ENCODE measurements around the gene MYO18B.
A peak's percentile ranks its signal among the peaks of the same experiment; 100 is the strongest.

The MYO18B gene

GRCh38 chr22:25729016-25729995, 12.7 kb upstream of the MYO18B start:
- Mint-ChIP-seq H3K9me3 (no peaks in the 10 kb centered on the region), H3K4me1 (no peaks in the 10 kb centered on the region), H3K27ac (no peak overlapping the region), H3K4me3 (no peak overlapping the region), H3K36me3 (no peaks in the 10 kb centered on the region), H3K27me3 (no peaks in the 10 kb centered on the region)

- Mint-ChIP-seq H3K27me3 (peaks cover 2% of the 10 kb centered on the region), H3K4me3 (no peak overlapping the region), H3K36me3 (no peaks in the 10 kb centered on the region), H3K9me3 (no peaks in the 10 kb centered on the region), H3K27ac (no peak overlapping the region), H3K4me1 (peaks cover 11% of the 10 kb centered on the region)
These were observed 6.3 kb upstream of the MYO18B start for GRCh38 chr22:25735650-25736049.

GRCh38 chr22:25736378-25737011, 5.5 kb upstream of the MYO18B start:
- peaks cover 11% of the 10 kb centered on the region for H3K4me1 Mint-ChIP-seq
- H3K9me3 Mint-ChIP-seq = no peaks in the 10 kb centered on the region
- peaks cover 2% of the 10 kb centered on the region for H3K27me3 Mint-ChIP-seq
- H3K27ac Mint-ChIP-seq = peak overlapping the region; percentile 46
- H3K4me3 Mint-ChIP-seq = peak overlapping the region; percentile 47
- H3K36me3 Mint-ChIP-seq = no peaks in the 10 kb centered on the region

- no peaks in the 10 kb centered on the region for H3K9me3 Mint-ChIP-seq
- peaks cover 11% of the 10 kb centered on the region for H3K4me1 Mint-ChIP-seq
- H3K27me3 Mint-ChIP-seq = peaks cover 2% of the 10 kb centered on the region
- no peak overlapping the region for H3K27ac Mint-ChIP-seq
- H3K4me3 Mint-ChIP-seq = no peak overlapping the region
- no peaks in the 10 kb centered on the region for H3K36me3 Mint-ChIP-seq
These were observed 2.2 kb upstream of the MYO18B start for GRCh38 chr22:25739659-25740344.

GRCh38 chr22:25742918-25743708, 1.1 kb downstream of the MYO18B start:
- no peaks in the 10 kb centered on the region for H3K9me3 Mint-ChIP-seq
- H3K4me3 Mint-ChIP-seq = no peak overlapping the region
- peak overlapping the region; percentile 52 for H3K27ac Mint-ChIP-seq

GRCh38 chr22:25744694-25745093, 2.7 kb downstream of the MYO18B start:
- Mint-ChIP-seq H3K4me3 (no peak overlapping the region), H3K9me3 (no peaks in the 10 kb centered on the region), H3K36me3 (no peaks in the 10 kb centered on the region), H3K27ac (no peak overlapping the region), H3K27me3 (peaks cover 2% of the 10 kb centered on the region), H3K4me1 (no peaks in the 10 kb centered on the region)

More at GRCh38 chr22:25742918-25743708, 1.1 kb downstream of the MYO18B start:
- no peaks in the 10 kb centered on the region for H3K4me1 Mint-ChIP-seq
- H3K27me3 Mint-ChIP-seq = peaks cover 2% of the 10 kb centered on the region
- no peaks in the 10 kb centered on the region for H3K36me3 Mint-ChIP-seq

- no peaks in the 10 kb centered on the region for H3K9me3 Mint-ChIP-seq
- H3K36me3 Mint-ChIP-seq = no peaks in the 10 kb centered on the region
- H3K27ac Mint-ChIP-seq = no peak overlapping the region
- H3K4me1 Mint-ChIP-seq = no peaks in the 10 kb centered on the region
- peaks cover 3% of the 10 kb centered on the region for H3K27me3 Mint-ChIP-seq
- no peak overlapping the region for H3K4me3 Mint-ChIP-seq
These were observed 3.5 kb downstream of the MYO18B start for GRCh38 chr22:25745341-25746011.

GRCh38 chr22:25746012-25746373, 4.0 kb downstream of the MYO18B start:
- no peaks in the 10 kb centered on the region for H3K36me3 Mint-ChIP-seq
- no peaks in the 10 kb centered on the region for H3K4me1 Mint-ChIP-seq
- H3K27ac Mint-ChIP-seq = no peak overlapping the region
- H3K27me3 Mint-ChIP-seq = peaks cover 3% of the 10 kb centered on the region
- H3K4me3 Mint-ChIP-seq = no peak overlapping the region
- no peaks in the 10 kb centered on the region for H3K9me3 Mint-ChIP-seq

- Mint-ChIP-seq H3K27me3 (peaks cover 3% of the 10 kb centered on the region), H3K4me3 (no peak overlapping the region), H3K4me1 (no peaks in the 10 kb centered on the region), H3K27ac (no peak overlapping the region), H3K36me3 (no peaks in the 10 kb centered on the region), H3K9me3 (no peaks in the 10 kb centered on the region)
These were observed 5.4 kb downstream of the MYO18B start for GRCh38 chr22:25747245-25747944.

- no peaks in the 10 kb centered on the region for H3K9me3 Mint-ChIP-seq
- H3K27me3 Mint-ChIP-seq = peaks cover 3% of the 10 kb centered on the region
- H3K27ac Mint-ChIP-seq = no peak overlapping the region
- H3K4me3 Mint-ChIP-seq = no peak overlapping the region
- H3K36me3 Mint-ChIP-seq = no peaks in the 10 kb centered on the region
- no peaks in the 10 kb centered on the region for H3K4me1 Mint-ChIP-seq
These were observed 6.2 kb downstream of the MYO18B start for GRCh38 chr22:25748140-25748539.

- no peak overlapping the region for H3K4me3 Mint-ChIP-seq
- H3K27ac Mint-ChIP-seq = no peak overlapping the region
- H3K36me3 Mint-ChIP-seq = no peaks in the 10 kb centered on the region
- peaks cover 3% of the 10 kb centered on the region for H3K27me3 Mint-ChIP-seq
- H3K9me3 Mint-ChIP-seq = no peaks in the 10 kb centered on the region
- H3K4me1 Mint-ChIP-seq = no peaks in the 10 kb centered on the region
These were observed 6.7 kb downstream of the MYO18B start for GRCh38 chr22:25748704-25749103.

- Mint-ChIP-seq H3K27me3 (peaks cover 3% of the 10 kb centered on the region), H3K4me3 (no peak overlapping the region), H3K9me3 (no peaks in the 10 kb centered on the region), H3K36me3 (no peaks in the 10 kb centered on the region), H3K27ac (no peak overlapping the region), H3K4me1 (no peaks in the 10 kb centered on the region)
These were observed 7.6 kb downstream of the MYO18B start for GRCh38 chr22:25749420-25750169.

- Mint-ChIP-seq H3K27ac (no peak overlapping the region), H3K4me1 (no peaks in the 10 kb centered on the region), H3K4me3 (no peak overlapping the region), H3K27me3 (peaks cover 1% of the 10 kb centered on the region), H3K36me3 (no peaks in the 10 kb centered on the region), H3K9me3 (no peaks in the 10 kb centered on the region)
These were observed 8.7 kb downstream of the MYO18B start for GRCh38 chr22:25750569-25751173.

Data from activated naive CD4-positive, alpha-beta T cell treated with anti-CD3 and anti-CD28 coated beads, Interleukin-2, amount 50 U/mL, for 24 hours (primary cell).